K562 (cell line): ENCODE measurements around the gene NDUFS6. TPM values are rescaled to one million over a fixed set of nuclear protein-coding genes. Genes with fewer than 3 reads are reported as not detected.
A peak's percentile ranks its signal among the peaks of the same experiment; 100 is the strongest.

Experiments used
- CTCFL ChIP-seq: IDR thresholded peaks from 2 replicates; pipeline ENCODE4 v1.6.1; 2011; ENCODE audit warnings: borderline replicate concordance, low read depth, mild to moderate bottlenecking, moderate library complexity, low read length; ENCODE audit not compliant: insufficient read depth, poor library complexity, severe bottlenecking
- ETV1 ChIP-seq: fragments of 450-650 bp; conservative IDR thresholded peaks from 2 replicates; pipeline ENCODE4 v1.6.1; 2016; ENCODE audit warnings: missing genetic modification characterization, control low read depth, low read depth, missing compliant biosample characterization
- GATAD2B ChIP-seq: fragments of 450-650 bp; IDR thresholded peaks from 2 replicates; pipeline ENCODE4 v1.6.1; 2017; ENCODE audit warnings: mild to moderate bottlenecking, borderline replicate concordance
- HSF4 ChIP-seq: fragments of 250-450 bp; sonication (Bioruptor Pico); IDR thresholded peaks from 2 replicates; pipeline ENCODE4 v2.1.2; 2022; ENCODE audit warnings: mild to moderate bottlenecking, moderate library complexity, borderline replicate concordance
- LCOR ChIP-seq: sonication (generic); formaldehyde crosslinking; IDR thresholded peaks from 2 replicates; pipeline ENCODE4 v1.8.0; 2022; ENCODE audit warnings: mild to moderate bottlenecking, missing genetic modification reagents
- MCM5 ChIP-seq: fragments of 450-650 bp; IDR thresholded peaks from 2 replicates; pipeline ENCODE4 v1.6.1; 2016; ENCODE audit warnings: low read depth
- MEF2A ChIP-seq: IDR thresholded peaks from 2 replicates; pipeline ENCODE4 v1.6.1; 2011; ENCODE audit warnings: low read depth, mild to moderate bottlenecking, low read length, moderate library complexity; ENCODE audit not compliant: control insufficient read depth
- MXD1 ChIP-seq: fragments of 250-450 bp; sonication (Bioruptor Pico); IDR thresholded peaks from 2 replicates; pipeline ENCODE4 v1.8.0; 2021; ENCODE audit warnings: borderline replicate concordance, mild to moderate bottlenecking, moderate library complexity; ENCODE audit not compliant: poor library complexity, severe bottlenecking
- NCOA1 ChIP-seq: fragments of 450-650 bp; IDR thresholded peaks from 2 replicates; pipeline ENCODE4 v1.6.1; 2016; ENCODE audit warnings: low read depth
- THRB ChIP-seq: fragments of 450-650 bp; formaldehyde crosslinking; conservative IDR thresholded peaks from 2 replicates; pipeline ENCODE4 v1.4.0; 2022; ENCODE audit warnings: mild to moderate bottlenecking, missing genetic modification characterization
- TRIM28 ChIP-seq: fragments of 450-650 bp; IDR thresholded peaks from 2 replicates; pipeline ENCODE4 v1.6.1; 2017
- ZBTB7A ChIP-seq: IDR thresholded peaks from 2 replicates; pipeline ENCODE4 v1.6.1; 2011; ENCODE audit warnings: low read depth, mild to moderate bottlenecking, low read length, moderate library complexity, borderline replicate concordance; ENCODE audit not compliant: control insufficient read depth
- polyA plus RNA-seq, 8 experiments: library from polyadenylated mRNA; depleted of rRNA in 4 of 8; stranded (reverse) in 5 of 8; unstranded in 3 of 8; fragments of >200 nt; fragmentation: Nextera tagmentation in 2 of 8; fragmentation: Illumina TruSeq in 1 of 8; extraction: Ambion mirVana in 2 of 8; extraction: Trizol in 1 of 8; gene quantifications; 2 replicates each; pipeline versions ENCODE4 v1.2.1 to v1.2.3, GENCODE V29; 2011 to 2014; ENCODE audit warnings: inconsistent platforms in 1 of 8, missing spikeins in 1 of 8
- total RNA-seq, 7 experiments: library from RNA; depleted of rRNA in 6 of 7; stranded (reverse); fragments of >200 nt in 6 of 7; fragmentation: Illumina TruSeq in 2 of 7; extraction: Trizol in 2 of 7; gene quantifications; 2 replicates each; pipeline versions ENCODE4 v1.2.1 to v1.2.3, GENCODE V29; 2011 to 2021; ENCODE audit warnings: low replicate concordance in 1 of 7
- TF ChIP-seq, protein P1 (sequence below): sonication (generic); formaldehyde crosslinking; IDR thresholded peaks from 2 replicates; pipeline ENCODE4 v1.8.0; 2023; ENCODE audit warnings: missing genetic modification reagents, mild to moderate bottlenecking, borderline replicate concordance
- TF ChIP-seq, protein P2 (sequence below): fragments of 450-650 bp; IDR thresholded peaks from 2 replicates; pipeline ENCODE4 v1.6.1; 2017; ENCODE audit warnings: antibody characterized with exemption

Gene NDUFS6
- total and polyA plus RNA-seq, 9 of the 15 experiments (the other 6 are each of a cell fraction or from before 2014, with no cell fraction given), result 36.1 to 291 (median 77.0) TPM

DNA sequence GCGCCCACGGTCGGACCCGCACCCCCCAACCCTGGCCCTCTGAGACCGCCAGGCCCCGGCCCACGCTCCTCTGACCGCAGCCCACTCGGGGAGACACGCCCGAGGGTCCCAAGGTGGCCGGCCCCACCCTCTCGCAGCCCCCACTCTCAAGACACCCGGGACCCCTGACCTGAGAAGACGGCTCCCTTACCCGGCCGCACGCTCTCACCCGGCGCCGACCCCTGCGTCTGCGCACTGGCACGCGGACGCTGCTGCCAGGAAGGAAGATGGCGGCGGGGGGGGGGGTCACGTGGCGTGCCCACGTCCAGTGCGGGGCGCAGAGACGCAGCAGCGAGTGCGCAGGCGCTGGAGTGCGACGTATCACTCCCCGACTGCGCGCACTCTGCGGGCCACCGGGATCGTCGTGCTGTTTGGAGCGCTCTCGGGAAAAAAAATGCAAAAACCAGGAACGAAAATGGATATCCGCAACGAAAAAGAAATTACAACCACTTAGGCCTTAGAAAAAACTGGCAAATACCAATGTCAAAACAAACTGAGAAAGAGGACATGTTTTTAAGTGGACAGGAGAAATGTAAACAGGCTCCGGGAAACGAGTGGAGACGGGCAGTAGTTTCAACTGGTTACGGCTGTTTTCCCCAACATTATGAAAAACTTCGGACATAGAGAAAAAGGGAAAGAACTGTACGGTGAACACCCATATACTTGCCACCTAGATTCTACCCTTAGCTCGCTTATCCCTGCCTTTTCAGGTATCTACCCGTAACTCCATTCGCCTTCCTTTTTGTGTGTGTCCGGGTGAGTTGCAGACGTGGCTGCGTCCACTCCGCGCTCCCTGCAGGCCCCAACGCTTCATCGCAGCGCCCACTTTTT is 1.4 kb upstream of the NDUFS6 start, which contains the start of gene MRPL36 (continued):
- TF ChIP-seq, protein P1, sequence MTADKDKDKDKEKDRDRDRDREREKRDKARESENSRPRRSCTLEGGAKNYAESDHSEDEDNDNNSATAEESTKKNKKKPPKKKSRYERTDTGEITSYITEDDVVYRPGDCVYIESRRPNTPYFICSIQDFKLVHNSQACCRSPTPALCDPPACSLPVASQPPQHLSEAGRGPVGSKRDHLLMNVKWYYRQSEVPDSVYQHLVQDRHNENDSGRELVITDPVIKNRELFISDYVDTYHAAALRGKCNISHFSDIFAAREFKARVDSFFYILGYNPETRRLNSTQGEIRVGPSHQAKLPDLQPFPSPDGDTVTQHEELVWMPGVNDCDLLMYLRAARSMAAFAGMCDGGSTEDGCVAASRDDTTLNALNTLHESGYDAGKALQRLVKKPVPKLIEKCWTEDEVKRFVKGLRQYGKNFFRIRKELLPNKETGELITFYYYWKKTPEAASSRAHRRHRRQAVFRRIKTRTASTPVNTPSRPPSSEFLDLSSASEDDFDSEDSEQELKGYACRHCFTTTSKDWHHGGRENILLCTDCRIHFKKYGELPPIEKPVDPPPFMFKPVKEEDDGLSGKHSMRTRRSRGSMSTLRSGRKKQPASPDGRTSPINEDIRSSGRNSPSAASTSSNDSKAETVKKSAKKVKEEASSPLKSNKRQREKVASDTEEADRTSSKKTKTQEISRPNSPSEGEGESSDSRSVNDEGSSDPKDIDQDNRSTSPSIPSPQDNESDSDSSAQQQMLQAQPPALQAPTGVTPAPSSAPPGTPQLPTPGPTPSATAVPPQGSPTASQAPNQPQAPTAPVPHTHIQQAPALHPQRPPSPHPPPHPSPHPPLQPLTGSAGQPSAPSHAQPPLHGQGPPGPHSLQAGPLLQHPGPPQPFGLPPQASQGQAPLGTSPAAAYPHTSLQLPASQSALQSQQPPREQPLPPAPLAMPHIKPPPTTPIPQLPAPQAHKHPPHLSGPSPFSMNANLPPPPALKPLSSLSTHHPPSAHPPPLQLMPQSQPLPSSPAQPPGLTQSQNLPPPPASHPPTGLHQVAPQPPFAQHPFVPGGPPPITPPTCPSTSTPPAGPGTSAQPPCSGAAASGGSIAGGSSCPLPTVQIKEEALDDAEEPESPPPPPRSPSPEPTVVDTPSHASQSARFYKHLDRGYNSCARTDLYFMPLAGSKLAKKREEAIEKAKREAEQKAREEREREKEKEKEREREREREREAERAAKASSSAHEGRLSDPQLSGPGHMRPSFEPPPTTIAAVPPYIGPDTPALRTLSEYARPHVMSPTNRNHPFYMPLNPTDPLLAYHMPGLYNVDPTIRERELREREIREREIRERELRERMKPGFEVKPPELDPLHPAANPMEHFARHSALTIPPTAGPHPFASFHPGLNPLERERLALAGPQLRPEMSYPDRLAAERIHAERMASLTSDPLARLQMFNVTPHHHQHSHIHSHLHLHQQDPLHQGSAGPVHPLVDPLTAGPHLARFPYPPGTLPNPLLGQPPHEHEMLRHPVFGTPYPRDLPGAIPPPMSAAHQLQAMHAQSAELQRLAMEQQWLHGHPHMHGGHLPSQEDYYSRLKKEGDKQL (CRISPR knock-in tag), result no peak
- TF ChIP-seq MEF2A (no peak), ETV1 (tag) (no peak; the same call in 1 of the 2 replicates), MCM5 (no peak), THRB (no peak), ZBTB7A (no peak), GATAD2B (no peak), HSF4 (CRISPR knock-in tag) (no peak), LCOR (CRISPR knock-in tag) (no peak), NCOA1 (0 out of 2 replicates have a peak, but pooled peaks have one; percentile 25), MXD1 (no peak), CTCFL (peak; percentile 11), TRIM28 (peak; percentile 96)
- TF ChIP-seq, protein P2, sequence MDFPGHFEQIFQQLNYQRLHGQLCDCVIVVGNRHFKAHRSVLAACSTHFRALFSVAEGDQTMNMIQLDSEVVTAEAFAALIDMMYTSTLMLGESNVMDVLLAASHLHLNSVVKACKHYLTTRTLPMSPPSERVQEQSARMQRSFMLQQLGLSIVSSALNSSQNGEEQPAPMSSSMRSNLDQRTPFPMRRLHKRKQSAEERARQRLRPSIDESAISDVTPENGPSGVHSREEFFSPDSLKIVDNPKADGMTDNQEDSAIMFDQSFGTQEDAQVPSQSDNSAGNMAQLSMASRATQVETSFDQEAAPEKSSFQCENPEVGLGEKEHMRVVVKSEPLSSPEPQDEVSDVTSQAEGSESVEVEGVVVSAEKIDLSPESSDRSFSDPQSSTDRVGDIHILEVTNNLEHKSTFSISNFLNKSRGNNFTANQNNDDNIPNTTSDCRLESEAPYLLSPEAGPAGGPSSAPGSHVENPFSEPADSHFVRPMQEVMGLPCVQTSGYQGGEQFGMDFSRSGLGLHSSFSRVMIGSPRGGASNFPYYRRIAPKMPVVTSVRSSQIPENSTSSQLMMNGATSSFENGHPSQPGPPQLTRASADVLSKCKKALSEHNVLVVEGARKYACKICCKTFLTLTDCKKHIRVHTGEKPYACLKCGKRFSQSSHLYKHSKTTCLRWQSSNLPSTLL, result no peak
